Stimulated activated CD8-positive, alpha-beta memory T cell treated with anti-CD3 and anti-CD28 coated beads, Interleukin-2, amount 100 ng/mL, for 48 hours (primary cell): ENCODE measurements around the gene DLX5.
A peak's percentile ranks its signal among the peaks of the same experiment; 100 is the strongest.

ENCODE experiments used
- DNase-seq, 2 donors: peaks; one replicate each; pipeline ENCODE4 v3.0.0-alpha.2; 2020; ENCODE audit warnings: low read depth in 2 of 2

The DLX5 gene

GRCh38 chr7:97018126-97018601 is 6.5 kb downstream of the DLX5 start:
- DNase-seq, result no peak

GRCh38 chr7:97017192-97018125 is 7.2 kb downstream of the DLX5 start:
- DNase-seq, result no peak

GRCh38 chr7:97016381-97017191 is 8.0 kb downstream of the DLX5 start:
- no peak for DNase-seq

- no peak for DNase-seq
Observed at GRCh38 chr7:97015756-97016380, 8.8 kb downstream of the DLX5 start.

GRCh38 chr7:97015279-97015678 is 9.4 kb downstream of the DLX5 start:
- no peak for DNase-seq

GRCh38 chr7:97014145-97014750 is 10.4 kb downstream of the DLX5 start:
- no peak for DNase-seq

GRCh38 chr7:97013845-97014134 is 10.8 kb downstream of the DLX5 start:
- DNase-seq, result no peak

GRCh38 chr7:97013134-97013844 is 11.3 kb downstream of the DLX5 start:
- DNase-seq, result no peak

GRCh38 chr7:97012365-97013133 is 12.1 kb downstream of the DLX5 start:
- DNase-seq, result no peak

GRCh38 chr7:97011536-97012364 is 12.9 kb downstream of the DLX5 start:
- DNase-seq, result no peak

- no peak for DNase-seq
Observed at GRCh38 chr7:97011104-97011503, 13.5 kb downstream of the DLX5 start.

GRCh38 chr7:97009753-97010732 is 14.6 kb downstream of the DLX5 start:
- DNase-seq, result no peak

- DNase-seq, result no peak
Observed at GRCh38 chr7:97008275-97008917, 16.2 kb downstream of the DLX5 start.

- DNase-seq, result no peak
Observed at GRCh38 chr7:97007583-97007861, 17.1 kb downstream of the DLX5 start.

- no peak for DNase-seq
Observed at GRCh38 chr7:97006816-97007582, 17.6 kb downstream of the DLX5 start.

- peak in 1 of 2 donors; percentile 27 for DNase-seq
Observed at GRCh38 chr7:97006055-97006815, 18.4 kb downstream of the DLX5 start.
